Activated CD8-positive, alpha-beta memory T cell treated with anti-CD3 and anti-CD28 coated beads for 4 hours (primary cell): ENCODE results near the gene LENEP.
"Not testable (repeated sequence)": the region's sequence is repeated elsewhere in the genome, so short reads cannot be mapped to it uniquely, and the experiment has no call there.

ENCODE experiments used
- DNase-seq, 2 donors: peaks; one replicate each; pipeline ENCODE4 v3.0.0-alpha.2; 2020; ENCODE audit warnings: low read depth in 2 of 2

The LENEP gene

GRCh38 chr1:154974808-154975408 lies 18.5 kb upstream of the LENEP start:
- DNase-seq: peak; percentile 85 to 91

GRCh38 chr1:154975409-154976059 lies 17.9 kb upstream of the LENEP start:
- no peak for DNase-seq

GRCh38 chr1:154977762-154978161 lies 15.6 kb upstream of the LENEP start:
- not testable (repeated sequence) for DNase-seq

GRCh38 chr1:154978360-154978759 lies 15.0 kb upstream of the LENEP start:
- no peak for DNase-seq

GRCh38 chr1:154982341-154982740 lies 11.0 kb upstream of the LENEP start:
- DNase-seq: no peak

- DNase-seq: peak; percentile 90 to 94
Observed at GRCh38 chr1:154982897-154983648, 10.3 kb upstream of the LENEP start, which contains the start of gene FLAD1. TSS of gene FLAD1 (plus strand) at chr1:154983344. CDS start at chr1:154983695, 351 bp downstream.

- no peak for DNase-seq
Observed at GRCh38 chr1:154983776-154984466, 9.5 kb upstream of the LENEP start.

GRCh38 chr1:154986736-154987135 lies 6.7 kb upstream of the LENEP start:
- DNase-seq: not testable (repeated sequence)

- no peak for DNase-seq
Observed at GRCh38 chr1:154987326-154987725, 6.1 kb upstream of the LENEP start.

GRCh38 chr1:154988058-154988954 lies 5.1 kb upstream of the LENEP start:
- DNase-seq: no peak

- no peak for DNase-seq
Observed at GRCh38 chr1:154989195-154989860, 4.1 kb upstream of the LENEP start.

GRCh38 chr1:154990276-154990675 lies 3.1 kb upstream of the LENEP start:
- DNase-seq: no peak

- DNase-seq: no peak
Observed at GRCh38 chr1:154992721-154993571, 440 bp upstream of the LENEP start.

- DNase-seq: no peak
Observed at GRCh38 chr1:154994269-154994587, 842 bp downstream of the LENEP start.

- no peak for DNase-seq
Observed at GRCh38 chr1:154994591-154994990, 1.2 kb downstream of the LENEP start.

GRCh38 chr1:154995301-154995983 lies 2.1 kb downstream of the LENEP start:
- not testable (repeated sequence) for DNase-seq

- no peak for DNase-seq
Observed at GRCh38 chr1:154996966-154997701, 3.7 kb downstream of the LENEP start.

GRCh38 chr1:154998201-154998780 lies 4.9 kb downstream of the LENEP start:
- DNase-seq: no peak
